Effector CD4-positive, alpha-beta T cell (primary cell): ENCODE results near the gene TPD52L2.
A peak's percentile ranks its signal among the peaks of the same experiment; 100 is the strongest.

Experiments used
- DNase-seq: peaks from one replicate; pipeline ENCODE4 v3.0.0-alpha.2; 2020
- total RNA-seq: gene quantifications from one replicate; lab custom pipeline; 2026; lab: John Stamatoyannopoulos, UW

Gene TPD52L2
- 28.5 reads per million, percentile 55 among the genes with 10 or more reads in this experiment for total RNA-seq

- DNase-seq: peak; percentile 98
These were observed at the start of gene TPD52L2 for GRCh38 chr20:63864978-63865640. TPD52L2 (plus strand) TSS chr20:63865270; CDS start chr20:63865366, 96 bp downstream.

GRCh38 chr20:63815615-63816253 is 49.3 kb upstream of the TPD52L2 start:
- DNase-seq: no peak

DNA sequence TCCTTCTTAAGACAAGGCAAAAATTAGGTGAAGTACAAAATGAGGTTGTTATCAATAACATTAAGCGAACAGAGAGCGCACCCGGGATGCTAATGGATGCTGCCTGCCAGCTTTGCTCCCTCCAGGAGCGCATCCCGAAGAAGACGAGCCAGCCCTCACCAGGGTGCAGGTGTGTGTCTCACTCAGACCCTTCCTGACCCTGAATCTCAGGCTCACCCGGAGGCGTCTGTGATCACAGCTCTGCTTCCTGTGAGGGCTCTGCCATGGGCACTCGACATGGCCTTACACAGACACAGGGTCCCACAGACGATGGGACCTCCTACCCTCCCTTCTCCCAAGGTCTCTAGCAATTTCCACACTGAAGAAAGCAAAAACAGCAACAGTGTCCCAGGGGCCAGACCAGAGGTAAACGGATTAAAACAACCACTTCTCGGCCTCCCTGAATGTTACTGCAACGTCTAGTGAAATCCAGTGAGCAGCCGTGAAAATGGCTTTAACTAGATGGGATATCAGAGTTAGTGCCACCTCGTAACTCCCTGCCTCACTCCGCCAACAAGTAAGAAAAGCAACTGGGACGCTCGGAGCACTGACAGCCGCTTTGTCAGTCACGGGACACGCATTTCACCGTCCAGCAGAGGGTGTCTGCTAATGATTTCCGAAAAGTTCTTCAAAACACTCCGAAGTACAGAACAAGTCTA is 45.7 kb upstream of the TPD52L2 start:
- no peak for DNase-seq

DNA sequence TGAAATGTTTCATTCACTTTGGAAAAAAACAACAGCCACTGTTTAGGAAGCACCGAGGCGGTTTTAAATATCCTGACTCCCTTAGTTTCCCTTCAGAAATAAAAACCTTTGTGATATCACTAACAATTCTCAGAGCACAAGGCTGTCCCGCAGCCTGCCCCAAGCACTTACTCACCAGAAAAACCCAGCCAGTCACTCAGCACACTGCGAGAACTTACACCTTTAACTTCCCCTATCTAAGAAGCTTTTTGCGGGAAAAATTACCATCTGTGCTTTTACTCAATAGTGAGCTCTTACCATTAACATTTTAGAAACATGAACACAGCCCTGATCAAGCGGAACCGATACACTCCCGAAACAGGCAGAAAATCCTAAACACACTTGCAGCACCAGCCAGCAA is 43.3 kb upstream of the TPD52L2 start:
- DNase-seq: no peak

DNA sequence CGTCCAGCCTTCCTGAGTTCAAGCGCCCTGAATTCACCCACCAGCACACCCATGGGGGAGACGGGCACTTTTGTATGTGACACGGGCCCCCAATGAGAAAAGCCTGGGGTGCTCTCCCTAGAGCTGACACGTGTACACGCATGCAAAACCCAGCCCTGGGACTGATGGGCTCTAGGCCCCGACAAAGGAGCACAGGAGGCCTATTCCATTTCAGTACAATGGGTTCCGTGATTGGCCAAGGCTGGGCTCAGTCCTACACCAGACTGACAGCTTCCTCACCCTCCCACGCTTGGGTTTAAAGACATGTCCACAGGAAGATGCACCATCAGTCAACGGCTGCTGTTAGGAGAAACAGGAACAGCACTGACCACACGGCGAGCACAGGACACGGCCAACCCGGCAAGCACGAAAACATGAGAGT is 42.8 kb upstream of the TPD52L2 start:
- no peak for DNase-seq

- DNase-seq: no peak
These were observed 41.3 kb upstream of the TPD52L2 start for GRCh38 chr20:63823691-63824311.

GRCh38 chr20:63825331-63826118 is 39.5 kb upstream of the TPD52L2 start:
- DNase-seq: no peak

DNA sequence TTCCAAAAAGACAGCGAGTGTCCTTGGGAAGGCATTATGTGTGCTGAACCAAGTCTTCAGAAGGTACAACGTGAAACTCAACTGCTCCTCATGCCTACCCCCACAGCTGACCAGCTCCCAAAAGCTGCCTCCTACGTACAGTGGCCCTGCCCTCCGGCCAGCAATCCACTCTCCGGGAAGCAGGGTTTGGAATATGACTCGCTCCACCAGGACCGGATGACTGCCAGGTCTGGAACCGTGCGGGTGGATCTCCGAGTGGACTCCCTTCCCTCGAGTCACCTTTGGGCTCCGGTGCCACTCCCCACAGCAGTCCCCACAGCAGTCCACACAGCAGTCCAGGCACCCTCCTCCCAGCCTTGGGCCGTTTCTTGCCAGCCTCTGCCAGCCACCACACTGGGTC is 38.3 kb upstream of the TPD52L2 start:
- DNase-seq: no peak

GRCh38 chr20:63828124-63828523 is 36.9 kb upstream of the TPD52L2 start:
- no peak for DNase-seq

- DNase-seq: no peak
These were observed 36.5 kb upstream of the TPD52L2 start for GRCh38 chr20:63828545-63828944.

- no peak for DNase-seq
These were observed 36.1 kb upstream of the TPD52L2 start for GRCh38 chr20:63828951-63829350.

GRCh38 chr20:63829603-63829944 is 35.5 kb upstream of the TPD52L2 start:
- DNase-seq: no peak

- DNase-seq: no peak
These were observed 34.9 kb upstream of the TPD52L2 start for GRCh38 chr20:63829945-63830835.

GRCh38 chr20:63830841-63831588 is 34.1 kb upstream of the TPD52L2 start, which contains the start of gene ZBTB46:
ZBTB46 (minus strand) TSS chr20:63831264; CDS start chr20:63790757, 40,507 bp downstream.
- DNase-seq: no peak

GRCh38 chr20:63831646-63831992 is 33.5 kb upstream of the TPD52L2 start:
- no peak for DNase-seq

DNA sequence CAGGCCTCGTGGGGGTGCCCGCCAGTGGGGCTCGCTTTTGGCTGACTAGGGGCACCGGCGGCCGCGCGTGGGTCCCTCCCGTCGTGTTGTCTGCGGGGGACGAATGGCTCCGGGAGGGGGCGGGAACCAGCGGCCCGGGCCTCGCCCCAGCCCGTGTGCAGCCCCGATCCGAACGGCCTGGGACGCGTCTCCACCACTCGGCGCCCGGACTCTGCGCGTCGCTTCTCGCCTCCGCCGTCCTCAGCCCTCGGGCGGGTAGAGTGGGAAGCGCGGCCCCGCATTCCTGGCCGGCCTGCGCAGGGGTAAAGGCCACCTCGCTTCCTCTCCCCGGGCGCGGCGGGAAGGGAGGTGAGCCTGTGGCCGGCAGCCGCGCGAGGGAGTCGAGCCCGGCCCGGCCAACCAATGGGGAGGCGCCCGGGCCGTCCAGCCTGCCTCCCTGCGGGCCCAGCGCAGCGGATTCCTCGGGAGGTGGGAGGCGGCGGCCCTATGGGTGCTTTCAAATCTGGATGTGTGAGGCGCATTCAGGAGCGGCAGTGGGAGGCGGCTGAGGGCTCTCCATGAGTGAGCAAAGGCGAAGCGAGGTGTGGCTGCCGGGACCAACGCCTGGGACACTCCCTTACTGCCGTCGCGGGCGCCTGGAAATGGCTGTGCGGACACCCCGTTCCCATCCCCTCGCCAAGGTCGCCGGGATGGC is 32.9 kb upstream of the TPD52L2 start:
- DNase-seq: no peak

DNA sequence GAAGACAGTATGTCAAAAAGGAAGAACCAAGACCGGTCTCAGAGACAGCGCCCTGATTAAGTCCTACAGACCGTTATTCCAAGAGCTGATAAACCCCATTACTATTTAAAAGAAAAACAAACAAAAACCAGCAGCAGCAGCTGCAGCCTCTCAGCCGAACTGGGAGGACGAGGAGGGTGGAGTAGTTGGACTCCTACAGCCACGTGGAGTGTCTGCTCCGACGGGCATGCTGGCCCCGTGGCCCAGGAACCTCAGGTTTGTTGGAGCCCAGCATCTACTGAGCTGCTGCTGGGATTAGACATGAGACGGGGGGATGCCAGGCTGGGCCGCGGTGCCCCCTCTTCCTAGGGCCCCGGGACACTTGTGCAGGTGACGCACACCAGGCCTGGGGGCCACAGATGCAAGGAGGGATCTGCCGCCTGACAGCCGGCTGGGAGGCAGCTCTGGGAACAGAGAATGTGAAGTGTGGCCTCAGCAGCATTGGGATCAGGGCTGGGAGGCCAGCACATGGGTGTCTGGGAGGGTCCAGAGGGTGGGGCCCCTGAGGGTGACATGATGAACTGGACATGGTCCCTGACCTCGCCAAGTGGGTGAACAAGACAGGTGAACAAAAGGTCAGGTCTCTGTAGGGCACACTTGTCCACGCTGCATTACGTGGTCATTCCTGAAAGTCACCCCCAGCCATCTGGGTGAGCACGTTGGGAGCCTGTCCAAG is 31.1 kb upstream of the TPD52L2 start:
- no peak for DNase-seq

DNA sequence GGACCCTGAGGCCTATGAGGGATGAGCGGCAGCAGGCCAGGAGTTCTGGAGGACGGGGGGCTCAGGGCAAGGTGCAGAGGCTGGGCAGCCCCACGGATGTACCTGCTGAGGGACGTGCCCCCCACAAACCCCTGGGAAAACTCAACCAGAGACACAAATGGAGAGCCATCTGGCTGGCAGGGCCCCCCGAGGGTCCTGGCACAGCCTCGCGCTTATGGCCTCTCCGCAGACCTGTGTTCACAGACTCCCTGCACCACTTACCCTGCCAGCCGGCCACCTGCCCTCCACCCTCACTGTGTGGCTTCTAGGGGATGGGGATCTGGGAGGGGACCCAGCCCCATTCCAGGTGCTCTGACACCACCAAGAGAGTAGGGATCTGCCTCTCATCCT is 30.6 kb upstream of the TPD52L2 start:
- DNase-seq: no peak

- no peak for DNase-seq
These were observed 29.8 kb upstream of the TPD52L2 start for GRCh38 chr20:63835021-63835858.
